ENCODE measurements around the gene SLC25A22. TPM values are rescaled to one million over a fixed set of nuclear protein-coding genes. Genes with fewer than 3 reads are reported as not detected.

Gene SLC25A22
- total and polyA plus RNA-seq, 9 of the 15 experiments (the other 6 are each of a cell fraction or from before 2014, with no cell fraction given) = 0.41 to 55.4 (median 11.4) TPM

DNA sequence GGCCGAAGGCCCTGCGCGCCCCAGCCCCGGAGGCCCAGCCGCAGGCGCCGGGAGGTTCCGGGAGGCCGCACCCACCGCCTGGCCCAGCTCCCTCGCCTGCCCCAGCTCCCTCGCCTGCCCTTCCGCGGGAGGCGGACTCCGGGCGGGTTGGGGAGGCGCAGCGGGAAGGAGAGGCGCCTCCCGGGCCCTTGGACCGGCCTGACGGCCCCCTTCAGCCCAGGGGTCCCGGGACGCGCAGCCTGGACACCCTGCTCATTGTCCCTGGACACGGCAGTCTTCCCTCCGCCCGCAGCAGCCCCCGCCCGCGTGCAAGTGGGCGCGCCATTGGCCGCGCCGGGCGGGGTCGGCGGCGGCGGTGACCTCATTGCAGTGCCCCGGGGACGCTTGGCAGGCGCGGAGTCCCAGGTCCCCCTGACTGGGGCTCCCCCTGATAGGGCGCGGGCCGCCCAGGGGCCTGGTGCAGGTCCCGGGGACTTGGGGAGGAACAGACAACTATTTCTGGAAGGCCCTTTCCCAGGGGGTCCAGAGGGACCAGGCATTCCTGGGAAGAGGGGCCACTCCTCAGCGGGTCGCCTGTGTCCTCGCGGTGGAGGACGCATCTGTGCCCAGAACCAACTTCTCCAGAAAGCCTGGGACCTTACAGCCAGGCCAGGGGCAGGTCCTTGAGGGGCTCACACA is 35.2 kb upstream of the SLC25A22 start (continued):
- TF ChIP-seq, protein P1, sequence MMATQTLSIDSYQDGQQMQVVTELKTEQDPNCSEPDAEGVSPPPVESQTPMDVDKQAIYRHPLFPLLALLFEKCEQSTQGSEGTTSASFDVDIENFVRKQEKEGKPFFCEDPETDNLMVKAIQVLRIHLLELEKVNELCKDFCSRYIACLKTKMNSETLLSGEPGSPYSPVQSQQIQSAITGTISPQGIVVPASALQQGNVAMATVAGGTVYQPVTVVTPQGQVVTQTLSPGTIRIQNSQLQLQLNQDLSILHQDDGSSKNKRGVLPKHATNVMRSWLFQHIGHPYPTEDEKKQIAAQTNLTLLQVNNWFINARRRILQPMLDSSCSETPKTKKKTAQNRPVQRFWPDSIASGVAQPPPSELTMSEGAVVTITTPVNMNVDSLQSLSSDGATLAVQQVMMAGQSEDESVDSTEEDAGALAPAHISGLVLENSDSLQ (IDR thresholded peaks at IDR 0.05) = no peak
- TF ChIP-seq RB1 (IDR thresholded peaks at IDR 0.05; ENCODE audit: low read depth) = peak; percentile 66; the same call in 1 of the 2 replicates
- no peak for TF ChIP-seq PCBP1 (IDR thresholded peaks at IDR 0.05; ENCODE audit: low read depth, low read length, poor library complexity, severe bottlenecking)
- no peak for TF ChIP-seq ZNF3 (CRISPR knock-in tag; IDR thresholded peaks at IDR 0.05)
- TF ChIP-seq, protein P2, sequence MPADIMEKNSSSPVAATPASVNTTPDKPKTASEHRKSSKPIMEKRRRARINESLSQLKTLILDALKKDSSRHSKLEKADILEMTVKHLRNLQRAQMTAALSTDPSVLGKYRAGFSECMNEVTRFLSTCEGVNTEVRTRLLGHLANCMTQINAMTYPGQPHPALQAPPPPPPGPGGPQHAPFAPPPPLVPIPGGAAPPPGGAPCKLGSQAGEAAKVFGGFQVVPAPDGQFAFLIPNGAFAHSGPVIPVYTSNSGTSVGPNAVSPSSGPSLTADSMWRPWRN (IDR thresholded peaks at IDR 0.05; ENCODE audit: low read depth) = no peak
- TF ChIP-seq, protein P3, sequence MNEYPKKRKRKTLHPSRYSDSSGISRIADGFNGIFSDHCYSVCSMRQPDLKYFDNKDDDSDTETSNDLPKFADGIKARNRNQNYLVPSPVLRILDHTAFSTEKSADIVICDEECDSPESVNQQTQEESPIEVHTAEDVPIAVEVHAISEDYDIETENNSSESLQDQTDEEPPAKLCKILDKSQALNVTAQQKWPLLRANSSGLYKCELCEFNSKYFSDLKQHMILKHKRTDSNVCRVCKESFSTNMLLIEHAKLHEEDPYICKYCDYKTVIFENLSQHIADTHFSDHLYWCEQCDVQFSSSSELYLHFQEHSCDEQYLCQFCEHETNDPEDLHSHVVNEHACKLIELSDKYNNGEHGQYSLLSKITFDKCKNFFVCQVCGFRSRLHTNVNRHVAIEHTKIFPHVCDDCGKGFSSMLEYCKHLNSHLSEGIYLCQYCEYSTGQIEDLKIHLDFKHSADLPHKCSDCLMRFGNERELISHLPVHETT (CRISPR knock-in tag; conservative IDR thresholded peaks at IDR 0.05 in 1 of 2, IDR thresholded peaks at IDR 0.05 in 1 of 2) = no peak; a peak in 1 of 4 replicates
- TF ChIP-seq KLF13 (tag; IDR thresholded peaks at IDR 0.05; ENCODE audit: borderline replicate concordance, low read depth) = 0 out of 2 replicates have a peak, but pooled peaks have one; percentile 48
- TF ChIP-seq, protein P4, sequence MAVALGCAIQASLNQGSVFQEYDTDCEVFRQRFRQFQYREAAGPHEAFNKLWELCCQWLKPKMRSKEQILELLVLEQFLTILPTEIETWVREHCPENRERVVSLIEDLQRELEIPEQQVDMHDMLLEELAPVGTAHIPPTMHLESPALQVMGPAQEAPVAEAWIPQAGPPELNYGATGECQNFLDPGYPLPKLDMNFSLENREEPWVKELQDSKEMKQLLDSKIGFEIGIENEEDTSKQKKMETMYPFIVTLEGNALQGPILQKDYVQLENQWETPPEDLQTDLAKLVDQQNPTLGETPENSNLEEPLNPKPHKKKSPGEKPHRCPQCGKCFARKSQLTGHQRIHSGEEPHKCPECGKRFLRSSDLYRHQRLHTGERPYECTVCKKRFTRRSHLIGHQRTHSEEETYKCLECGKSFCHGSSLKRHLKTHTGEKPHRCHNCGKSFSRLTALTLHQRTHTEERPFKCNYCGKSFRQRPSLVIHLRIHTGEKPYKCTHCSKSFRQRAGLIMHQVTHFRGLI (CRISPR knock-in tag; IDR thresholded peaks at IDR 0.05) = no peak
- TF ChIP-seq, protein P5, sequence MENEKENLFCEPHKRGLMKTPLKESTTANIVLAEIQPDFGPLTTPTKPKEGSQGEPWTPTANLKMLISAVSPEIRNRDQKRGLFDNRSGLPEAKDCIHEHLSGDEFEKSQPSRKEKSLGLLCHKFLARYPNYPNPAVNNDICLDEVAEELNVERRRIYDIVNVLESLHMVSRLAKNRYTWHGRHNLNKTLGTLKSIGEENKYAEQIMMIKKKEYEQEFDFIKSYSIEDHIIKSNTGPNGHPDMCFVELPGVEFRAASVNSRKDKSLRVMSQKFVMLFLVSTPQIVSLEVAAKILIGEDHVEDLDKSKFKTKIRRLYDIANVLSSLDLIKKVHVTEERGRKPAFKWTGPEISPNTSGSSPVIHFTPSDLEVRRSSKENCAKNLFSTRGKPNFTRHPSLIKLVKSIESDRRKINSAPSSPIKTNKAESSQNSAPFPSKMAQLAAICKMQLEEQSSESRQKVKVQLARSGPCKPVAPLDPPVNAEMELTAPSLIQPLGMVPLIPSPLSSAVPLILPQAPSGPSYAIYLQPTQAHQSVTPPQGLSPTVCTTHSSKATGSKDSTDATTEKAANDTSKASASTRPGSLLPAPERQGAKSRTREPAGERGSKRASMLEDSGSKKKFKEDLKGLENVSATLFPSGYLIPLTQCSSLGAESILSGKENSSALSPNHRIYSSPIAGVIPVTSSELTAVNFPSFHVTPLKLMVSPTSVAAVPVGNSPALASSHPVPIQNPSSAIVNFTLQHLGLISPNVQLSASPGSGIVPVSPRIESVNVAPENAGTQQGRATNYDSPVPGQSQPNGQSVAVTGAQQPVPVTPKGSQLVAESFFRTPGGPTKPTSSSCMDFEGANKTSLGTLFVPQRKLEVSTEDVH (IDR thresholded peaks at IDR 0.05; ENCODE audit: low read depth, partially characterized antibody) = peak; percentile 73
- no peak; the same call in 1 of the 2 replicates for TF ChIP-seq SP1 (CRISPR knock-in tag; IDR thresholded peaks at IDR 0.05)
- no peak for TF ChIP-seq KDM4B (IDR thresholded peaks at IDR 0.05; ENCODE audit: borderline replicate concordance in 2 of 2, low read depth in 1 of 2)
- no peak for TF ChIP-seq FOXP1 (CRISPR knock-in tag; IDR thresholded peaks at IDR 0.05)
- TF ChIP-seq HMGN3 (IDR thresholded peaks at IDR 0.05; ENCODE audit: borderline replicate concordance, extremely low read depth, insufficient read length, low read depth, low read length) = peak; percentile 48
- peak; percentile 37 for TF ChIP-seq FIP1L1 (IDR thresholded peaks at IDR 0.05; ENCODE audit: low read depth, low read length, poor library complexity, severe bottlenecking)
- peak; percentile 73 for TF ChIP-seq ZFX (CRISPR knock-in tag; IDR thresholded peaks at IDR 0.05)
- TF ChIP-seq, protein P6, sequence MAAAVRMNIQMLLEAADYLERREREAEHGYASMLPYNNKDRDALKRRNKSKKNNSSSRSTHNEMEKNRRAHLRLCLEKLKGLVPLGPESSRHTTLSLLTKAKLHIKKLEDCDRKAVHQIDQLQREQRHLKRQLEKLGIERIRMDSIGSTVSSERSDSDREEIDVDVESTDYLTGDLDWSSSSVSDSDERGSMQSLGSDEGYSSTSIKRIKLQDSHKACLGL (CRISPR knock-in tag; IDR thresholded peaks at IDR 0.05; ENCODE audit: borderline replicate concordance, poor library complexity, severe bottlenecking) = peak; percentile 59
- TF ChIP-seq ZKSCAN3 (CRISPR knock-in tag; IDR thresholded peaks at IDR 0.05) = no peak
- peak; percentile 95 for TF ChIP-seq ATF7 (IDR thresholded peaks at IDR 0.05)

Data from K562 (cell line).